H1 (cell line): ENCODE data around the gene RAD51D. TPM values are rescaled to one million over a fixed set of nuclear protein-coding genes. Genes with fewer than 3 reads are reported as not detected.

Experiments used
- CTCF ChIA-PET: fragments of 300-600 bp; sonication (Branson Sonifier 250); formaldehyde crosslinking; loops from one replicate; lab custom pipeline; 2021; ENCODE audit not compliant: partially characterized antibody; lab: Charles Lee
- POLR2A ChIA-PET: fragments of 300-600 bp; sonication (Branson Sonifier 250); formaldehyde crosslinking; loops from one replicate; lab custom pipeline; 2021; ENCODE audit warnings: inconsistent platforms; ENCODE audit not compliant: partially characterized antibody; lab: Charles Lee
- DNase-seq, 2 experiments: peaks; one replicate each; pipeline versions ENCODE4 v3.0.0 to v3.0.0-alpha.2; 2010 to 2022; ENCODE audit warnings: low spot score in 2 of 2, low read depth in 1 of 2, mixed read lengths in 1 of 2
- FAIRE-seq: peaks from 2 replicates; lab custom pipeline; 2011; peaks lifted over from hg19 to GRCh38; lab: Jason Lieb, UNC
- H2AFZ ChIP-seq: 2 replicates; pipeline ENCODE4 v1.8.1; 2012; ENCODE audit warnings: low read length, inconsistent platforms
- H2AK5ac ChIP-seq: 2 replicates; pipeline ENCODE4 v1.6.1; 2013; ENCODE audit warnings: low read depth, low read length
- H2BK120ac ChIP-seq: replicated peaks from 2 replicates; pipeline ENCODE3; 2013; ENCODE audit warnings: low read depth, low read length, inconsistent platforms
- H2BK12ac ChIP-seq: 2 replicates; pipeline ENCODE4 v1.6.1; 2013; ENCODE audit warnings: low read depth, low read length
- H2BK15ac ChIP-seq: 2 replicates; pipeline ENCODE4 v1.6.1; 2013; ENCODE audit warnings: low read length
- H2BK20ac ChIP-seq: 2 replicates; pipeline ENCODE4 v1.6.1; 2013; ENCODE audit warnings: low read length
- H2BK5ac ChIP-seq: 2 replicates; pipeline ENCODE4 v1.6.1; 2013; ENCODE audit warnings: low read depth, low read length
- H3K14ac ChIP-seq: 2 replicates; pipeline ENCODE4 v1.6.1; 2013; ENCODE audit warnings: inconsistent platforms; ENCODE audit not compliant: insufficient read length
- H3K18ac ChIP-seq: 2 replicates; pipeline ENCODE4 v1.6.1; 2013; ENCODE audit warnings: low read length; ENCODE audit errors: extremely low read depth
- H3K23ac ChIP-seq: 2 replicates; pipeline ENCODE4 v1.6.1; 2013; ENCODE audit warnings: inconsistent platforms; ENCODE audit not compliant: insufficient read length
- H3K23me2 ChIP-seq: 2 replicates; pipeline ENCODE4 v1.6.1; 2013; ENCODE audit warnings: low read depth, low read length
- H3K27ac ChIP-seq: 2 replicates; pipeline ENCODE4 v1.6.1; 2011; ENCODE audit warnings: low read depth, low read length, inconsistent platforms
- H3K27me3 ChIP-seq, 4 experiments: replicated peaks in 1 of 4; 1 replicate in 1 of 4; 2 replicates in 3 of 4; pipeline versions ENCODE4 v1.6.1 to v1.8.1; 2011 to 2013; ENCODE audit warnings: low read length in 3 of 4, mild to moderate bottlenecking in 3 of 4, inconsistent platforms in 2 of 4, mixed read lengths in 2 of 4, moderate library complexity in 1 of 4; ENCODE audit not compliant: control insufficient read depth in 3 of 4, insufficient read depth in 3 of 4; ENCODE audit errors: extremely low read depth in 1 of 4
- H3K36me3 ChIP-seq, 4 experiments: 2 replicates each; pipeline versions ENCODE4 v1.6.1 to v1.8.1; 2011 to 2013; ENCODE audit warnings: mild to moderate bottlenecking in 4 of 4, low read length in 3 of 4, moderate library complexity in 2 of 4, control low read depth in 1 of 4, inconsistent platforms in 1 of 4; ENCODE audit not compliant: insufficient read depth in 4 of 4, control insufficient read depth in 2 of 4
- H3K4ac ChIP-seq: replicated peaks from 2 replicates; pipeline ENCODE3; 2013; ENCODE audit warnings: low read length, low read depth, mixed read lengths, inconsistent platforms; ENCODE audit not compliant: insufficient read length
- H3K4me1 ChIP-seq, 4 experiments: replicated peaks in 1 of 4; 1 replicate in 1 of 4; 2 replicates in 3 of 4; pipeline versions ENCODE4 v1.6.1 to v1.8.1; 2011 to 2013; ENCODE audit warnings: low read length in 3 of 4, inconsistent platforms in 2 of 4, mixed read lengths in 1 of 4; ENCODE audit not compliant: insufficient read depth in 4 of 4, control insufficient read depth in 3 of 4
- H3K4me2 ChIP-seq, 2 experiments: 2 replicates each; pipeline versions ENCODE4 v1.6.1 to v1.8.1; 2011 to 2013; ENCODE audit warnings: low read depth in 2 of 2, low read length in 2 of 2, control low read depth in 1 of 2, inconsistent platforms in 1 of 2, mild to moderate bottlenecking in 1 of 2; ENCODE audit not compliant: insufficient read depth in 1 of 2
- H3K4me3 ChIP-seq, 4 experiments: fragments of 200-600, 300-600 bp in 1 of 4; sonication (generic), shearing (Covaris generic), sonication (Bioruptor Twin) in 1 of 4; 2 replicates each; pipeline versions ENCODE4 v1.5.1 to v1.8.1; 2011 to 2016; ENCODE audit warnings: low read length in 4 of 4, low read depth in 3 of 4, control low read depth in 2 of 4, inconsistent platforms in 2 of 4, mild to moderate bottlenecking in 2 of 4, mixed read lengths in 1 of 4, moderate library complexity in 1 of 4; ENCODE audit not compliant: insufficient read depth in 2 of 4; ENCODE audit errors: extremely low read depth in 1 of 4
- H3K56ac ChIP-seq: replicated peaks from 2 replicates; pipeline ENCODE3; 2013; ENCODE audit warnings: low read depth, mild to moderate bottlenecking, mixed read lengths, low read length, inconsistent platforms; ENCODE audit not compliant: insufficient read length
- H3K79me1 ChIP-seq: 2 replicates; pipeline ENCODE4 v1.6.1; 2013; ENCODE audit warnings: low read depth, low read length, control low read depth
- H3K79me2 ChIP-seq, 2 experiments: 2 replicates each; pipeline versions ENCODE4 v1.6.1 to v1.8.1; 2012 to 2013; ENCODE audit warnings: low read length in 2 of 2, mild to moderate bottlenecking in 2 of 2, inconsistent platforms in 1 of 2; ENCODE audit not compliant: insufficient read depth in 2 of 2, control insufficient read depth in 1 of 2
- H3K9ac ChIP-seq, 4 experiments: replicated peaks in 1 of 4; 1 replicate in 1 of 4; 2 replicates in 3 of 4; pipeline versions ENCODE4 v1.6.1 to v1.8.1; 2011 to 2013; ENCODE audit warnings: low read depth in 3 of 4, low read length in 3 of 4, control low read depth in 2 of 4, mild to moderate bottlenecking in 2 of 4, moderate library complexity in 2 of 4, inconsistent platforms in 1 of 4; ENCODE audit errors: extremely low read depth in 1 of 4
- H3K9me3 ChIP-seq, 2 experiments: 2 replicates each; pipeline versions ENCODE4 v1.6.1 to v1.8.1; 2012 to 2013; ENCODE audit warnings: mild to moderate bottlenecking in 2 of 2, moderate library complexity in 2 of 2, control low read depth in 1 of 2, inconsistent platforms in 1 of 2, low read depth in 1 of 2, low read length in 1 of 2, mixed read lengths in 1 of 2; ENCODE audit not compliant: insufficient read depth in 2 of 2
- H4K20me1 ChIP-seq, 2 experiments: replicated peaks in 1 of 2; 2 replicates each; pipeline versions ENCODE3 to v1.8.1; 2011 to 2013; ENCODE audit warnings: inconsistent platforms in 2 of 2, low read length in 2 of 2, mild to moderate bottlenecking in 1 of 2; ENCODE audit not compliant: insufficient read depth in 2 of 2, control insufficient read depth in 1 of 2
- H4K5ac ChIP-seq: 2 replicates; pipeline ENCODE4 v1.6.1; 2013; ENCODE audit warnings: low read length, low read depth, mixed read lengths, inconsistent platforms; ENCODE audit not compliant: insufficient read length
- H4K8ac ChIP-seq: 2 replicates; pipeline ENCODE4 v1.8.0; 2013; ENCODE audit warnings: mild to moderate bottlenecking, moderate library complexity, low read length, inconsistent platforms; ENCODE audit not compliant: insufficient read depth; ENCODE audit errors: extremely low read depth
- H4K91ac ChIP-seq: replicated peaks from 2 replicates; pipeline ENCODE3; 2013; ENCODE audit warnings: low read length, mixed read lengths, inconsistent platforms; ENCODE audit not compliant: insufficient read length
- BCL11A ChIP-seq, 2 experiments: IDR thresholded peaks; one replicate each; pipeline ENCODE4 v1.6.1; 2011; ENCODE audit warnings: low read depth in 2 of 2, low read length in 2 of 2, mild to moderate bottlenecking in 2 of 2
- CREB1 ChIP-seq: IDR thresholded peaks from 2 replicates; pipeline ENCODE4 v1.6.1; 2012; ENCODE audit warnings: inconsistent platforms
- CTBP2 ChIP-seq: IDR thresholded peaks from 2 replicates; pipeline ENCODE4 v1.7.0; 2011; ENCODE audit warnings: borderline replicate concordance, mild to moderate bottlenecking, moderate library complexity, mixed read lengths, low read length; ENCODE audit not compliant: insufficient read depth, insufficient read length
- EZH2 ChIP-seq: fragments of 200-600 bp; sonication (generic); IDR thresholded peaks from 2 replicates; pipeline ENCODE4 v1.7.1; 2012; ENCODE audit warnings: low read depth, mild to moderate bottlenecking, moderate library complexity, low read length, inconsistent platforms; ENCODE audit not compliant: severe bottlenecking
- HDAC6 ChIP-seq: IDR thresholded peaks from one replicate; pipeline ENCODE4 v1.7.1; 2012; ENCODE audit warnings: low read depth, mild to moderate bottlenecking, inconsistent platforms, low read length, moderate library complexity
- JUND ChIP-seq: IDR thresholded peaks from 2 replicates; pipeline ENCODE4 v1.6.1; 2011; ENCODE audit warnings: mild to moderate bottlenecking, improper control_type of control experiment, low read length
- KDM4A ChIP-seq: IDR thresholded peaks from one replicate; pipeline ENCODE4 v1.7.1; 2012; ENCODE audit warnings: low read depth, mild to moderate bottlenecking, moderate library complexity, low read length, inconsistent platforms; ENCODE audit not compliant: severe bottlenecking
- POU5F1 ChIP-seq: IDR thresholded peaks from 2 replicates; pipeline ENCODE4 v1.6.1; 2011; ENCODE audit warnings: low read depth, mild to moderate bottlenecking, low read length, moderate library complexity
- RBBP5 ChIP-seq: IDR thresholded peaks from 2 replicates; pipeline ENCODE4 v1.7.1; 2012; ENCODE audit warnings: low read depth, mild to moderate bottlenecking, inconsistent platforms, low read length, moderate library complexity, borderline replicate concordance
- SAP30 ChIP-seq: fragments of 300-600 bp; sonication (generic); IDR thresholded peaks from 2 replicates; pipeline ENCODE4 v1.7.1; 2012; ENCODE audit warnings: low read length, moderate library complexity, mild to moderate bottlenecking, inconsistent platforms; ENCODE audit not compliant: insufficient read depth, insufficient replicate concordance
- SIN3A ChIP-seq, 2 experiments: IDR thresholded peaks in 1 of 2; conservative IDR thresholded peaks in 1 of 2; 2 replicates each; pipeline ENCODE4 v1.6.1; 2011 to 2012; ENCODE audit warnings: low read length in 2 of 2, improper control_type of control experiment in 1 of 2, low read depth in 1 of 2, mild to moderate bottlenecking in 1 of 2
- SIRT6 ChIP-seq: IDR thresholded peaks from one replicate; pipeline ENCODE4 v1.7.1; 2012; ENCODE audit warnings: low read length, inconsistent platforms
- SUZ12 ChIP-seq: fragments of 200-600 bp; sonication (generic); IDR thresholded peaks from 2 replicates; pipeline ENCODE4 v1.6.1; 2012; ENCODE audit warnings: mild to moderate bottlenecking, inconsistent platforms, low read length, moderate library complexity, mixed read lengths
- WGBS, 2 experiments: shearing (Covaris generic) in 1 of 2; methylation state at CpG; one replicate each; pipeline versions ENCODE4 v1.1.6 to v1.1.7; 2013 to 2015; ENCODE audit warnings: low lambda C conversion rate in 2 of 2, mixed read lengths in 2 of 2, inconsistent platforms in 1 of 2, low coverage in 1 of 2, missing lambda C conversion rate in 1 of 2; ENCODE audit not compliant: insufficient replicate concordance in 2 of 2, insufficient coverage in 1 of 2, insufficient read length in 1 of 2; ENCODE audit errors: extremely low coverage in 1 of 2, missing lambda C conversion rate in 1 of 2; 5-methylcytosine and 5-hydroxymethylcytosine counted together
- polyA plus RNA-seq, 7 experiments: library from polyadenylated mRNA; depleted of rRNA in 3 of 7; stranded (reverse) in 5 of 7; unstranded in 2 of 7; fragments of >200 nt in 5 of 7; fragments of 200-250 nt in 2 of 7; gene quantifications; 1 replicate in 5 of 7; 2 replicates in 1 of 7; 4 replicates in 1 of 7; pipeline versions ENCODE4 v1.2.1 to v1.2.3, GENCODE V29; 2011 to 2013; ENCODE audit warnings: missing spikeins in 2 of 7, mixed read lengths in 2 of 7
- total RNA-seq: library from RNA; stranded (reverse); fragmentation: NEBNext Ultra II Directional; extraction: Animal tissue kit (Norgen Biotek cat#: 25700); gene quantifications from 2 replicates; pipeline ENCODE4 v1.2.1, GENCODE V29; 2021

Gene RAD51D
- total and polyA plus RNA-seq, 2 of the 8 experiments (the other 6 are each of a cell fraction or from before 2014, with no cell fraction given): 10.2 to 12.9 TPM

- H3K79me1 ChIP-seq: no peaks in the 10 kb centered on the region; the same call in 1 of the 2 replicates
- no peak overlapping the region for H4K8ac ChIP-seq
- TF ChIP-seq POU5F1 (no peak), RBBP5 (no peak), JUND (no peak), EZH2 (no peak), SAP30 (no peak), KDM4A (no peak), CTBP2 (no peak), CREB1 (no peak), SUZ12 (no peak), SIN3A (conservative IDR thresholded peaks at IDR 0.05 in 1 of 2, IDR thresholded peaks at IDR 0.05 in 1 of 2; ENCODE audit: low read depth in 1 of 2, low read length in 2 of 2) (no peak), BCL11A (IDR thresholded peaks at IDR 0.05; ENCODE audit: low read depth in 2 of 2, low read length in 2 of 2) (no peak), HDAC6 (no peak), SIRT6 (no peak)
- WGBS, 2 experiments: 54% methylated on average over 2 of the region's 2 CpGs; no CpG with 5 or more reads in 1 of the 2 experiments
- H3K9ac ChIP-seq: no peak overlapping the region
- peaks cover 0 to 2% of the 10 kb centered on the region in 2 experiments; a peak in 1 of 4 replicates for H3K79me2 ChIP-seq
- H2AFZ ChIP-seq: no peak overlapping the region
- no peak overlapping the region for H3K14ac ChIP-seq
- no peak overlapping the region for H3K18ac ChIP-seq
- peaks cover 12% of the 10 kb centered on the region; the same call in 1 of the 2 replicates for H3K23me2 ChIP-seq
- H3K27me3 ChIP-seq: no peaks in the 10 kb centered on the region
- H2BK120ac ChIP-seq: no peak overlapping the region
- no peak overlapping the region for H2BK5ac ChIP-seq
- H2AK5ac ChIP-seq: no peak overlapping the region
- H3K4ac ChIP-seq: no peak overlapping the region
- H3K9me3 ChIP-seq: no peaks in the 10 kb centered on the region
- no peak overlapping the region for H4K91ac ChIP-seq
- no peak overlapping the region for H3K27ac ChIP-seq
- no peaks in the 10 kb centered on the region for H3K36me3 ChIP-seq
- H3K4me3 ChIP-seq: no peak overlapping the region
- no peaks in the 10 kb centered on the region for H4K20me1 ChIP-seq
- no peak for DNase-seq
- H2BK20ac ChIP-seq: no peak overlapping the region
- H3K4me2 ChIP-seq: no peak overlapping the region
- ChIA-PET CTCF (interaction anchor here (0.6 to 2.5 kb wide), 7 partner anchors 8 to 85 kb away, joined by 3 to 8 read pairs (median 3); partner anchors contain the start of gene RAD51D), POLR2A (interaction anchor here (1.3 to 1.6 kb wide), 3 partner anchors 10 to 66 kb away, joined by 3 to 5 read pairs (median 4); no protein-coding TSS in a partner anchor)
- H3K23ac ChIP-seq: no peak overlapping the region
- no peak for FAIRE-seq
- peaks cover 8 to 26% (median 14%) of the 10 kb centered on the region in 4 experiments for H3K4me1 ChIP-seq
- H2BK12ac ChIP-seq: no peak overlapping the region
- H4K5ac ChIP-seq: no peak overlapping the region
- no peak overlapping the region for H3K56ac ChIP-seq
- H2BK15ac ChIP-seq: no peak overlapping the region
Observed at GRCh38 chr17:35084987-35085386, 34.7 kb downstream of the RAD51D start.
